OCI-LY3 (cell line): ENCODE data around the gene AUTS2.

Experiments used
- H2AFZ ChIP-seq: fragments of 200-600, 300-600 bp; shearing (Covaris generic); 2 replicates; pipeline ENCODE4 v1.6.0; 2014; ENCODE audit warnings: antibody characterized with exemption, low read depth, low read length
- H3K27ac ChIP-seq: fragments of 200-600, 300-600 bp; sonication (generic); 2 replicates; pipeline ENCODE4 v1.5.1; 2014; ENCODE audit warnings: mild to moderate bottlenecking, low read length, moderate library complexity, mixed read lengths
- H3K27me3 ChIP-seq: fragments of 200-600, 300-600 bp; sonication (generic); 2 replicates; pipeline ENCODE4 v1.6.1; 2014; ENCODE audit warnings: low read depth, low read length, mixed read lengths
- H3K36me3 ChIP-seq: fragments of 200-600, 300-600 bp; sonication (generic); replicated peaks from 2 replicates; pipeline ENCODE3; 2014; ENCODE audit warnings: low read depth, low read length, mixed read lengths
- H3K4me1 ChIP-seq: fragments of 300-600, 200-600 bp; sonication (generic); 2 replicates; pipeline ENCODE4 v1.6.1; 2014; ENCODE audit warnings: low read length, mixed read lengths
- H3K4me2 ChIP-seq: fragments of 200-600, 300-600 bp; sonication (generic); 2 replicates; pipeline ENCODE4 v1.6.1; 2014; ENCODE audit warnings: low read length, mixed read lengths
- H3K4me3 ChIP-seq: fragments of 300-600, 200-600 bp; sonication (generic); 2 replicates; pipeline ENCODE4 v1.5.1; 2014; ENCODE audit warnings: antibody characterized with exemption, mild to moderate bottlenecking, low read length, moderate library complexity
- H3K79me2 ChIP-seq: fragments of 300-600, 200-600 bp; shearing (Covaris generic); 2 replicates; pipeline ENCODE4 v1.6.1; 2014; ENCODE audit warnings: mild to moderate bottlenecking, low read length, mixed read lengths
- H3K9ac ChIP-seq: fragments of 300-600, 200-600 bp; shearing (Covaris generic); 2 replicates; pipeline ENCODE4 v1.6.0; 2014; ENCODE audit warnings: mild to moderate bottlenecking, low read length, moderate library complexity
- H3K9me3 ChIP-seq: fragments of 200-600, 300-600 bp; shearing (Covaris generic); 2 replicates; pipeline ENCODE4 v1.6.1; 2014; ENCODE audit warnings: low read length, mixed read lengths; ENCODE audit not compliant: insufficient read depth
- H4K20me1 ChIP-seq: fragments of 200-600, 300-600 bp; sonication (generic); 2 replicates; pipeline ENCODE4 v1.6.1; 2016; ENCODE audit warnings: low read length, mixed read lengths; ENCODE audit not compliant: insufficient read depth
- EZH2phosphoT487 ChIP-seq: fragments of 200-600 bp; shearing (Covaris generic); IDR thresholded peaks from 2 replicates; pipeline ENCODE4 v1.6.1; 2018; ENCODE audit warnings: antibody characterized with exemption, mixed run types, low read depth
- TF ChIP-seq, protein P1 (sequence below): fragments of 200-600, 300-600 bp; sonication (generic); IDR thresholded peaks from 2 replicates; pipeline ENCODE4 v1.5.1; 2014; ENCODE audit warnings: antibody characterized with exemption, low read length, low read depth

AUTS2 gene

GRCh38 chr7:70573696-70574095 lies 975.4 kb downstream of the AUTS2 start:
- Histone ChIP-seq H3K79me2 (no peaks in the 10 kb centered on the region), H3K4me1 (no peaks in the 10 kb centered on the region), H3K4me2 (no peak overlapping the region), H3K9ac (no peak overlapping the region), H3K9me3 (no peaks in the 10 kb centered on the region), H3K27me3 (no peaks in the 10 kb centered on the region), H3K36me3 (no peaks in the 10 kb centered on the region), H3K27ac (no peak overlapping the region), H4K20me1 (no peaks in the 10 kb centered on the region), H2AFZ (no peak overlapping the region), H3K4me3 (no peak overlapping the region)
- TF ChIP-seq EZH2phosphoT487: no peak
- TF ChIP-seq, protein P1, sequence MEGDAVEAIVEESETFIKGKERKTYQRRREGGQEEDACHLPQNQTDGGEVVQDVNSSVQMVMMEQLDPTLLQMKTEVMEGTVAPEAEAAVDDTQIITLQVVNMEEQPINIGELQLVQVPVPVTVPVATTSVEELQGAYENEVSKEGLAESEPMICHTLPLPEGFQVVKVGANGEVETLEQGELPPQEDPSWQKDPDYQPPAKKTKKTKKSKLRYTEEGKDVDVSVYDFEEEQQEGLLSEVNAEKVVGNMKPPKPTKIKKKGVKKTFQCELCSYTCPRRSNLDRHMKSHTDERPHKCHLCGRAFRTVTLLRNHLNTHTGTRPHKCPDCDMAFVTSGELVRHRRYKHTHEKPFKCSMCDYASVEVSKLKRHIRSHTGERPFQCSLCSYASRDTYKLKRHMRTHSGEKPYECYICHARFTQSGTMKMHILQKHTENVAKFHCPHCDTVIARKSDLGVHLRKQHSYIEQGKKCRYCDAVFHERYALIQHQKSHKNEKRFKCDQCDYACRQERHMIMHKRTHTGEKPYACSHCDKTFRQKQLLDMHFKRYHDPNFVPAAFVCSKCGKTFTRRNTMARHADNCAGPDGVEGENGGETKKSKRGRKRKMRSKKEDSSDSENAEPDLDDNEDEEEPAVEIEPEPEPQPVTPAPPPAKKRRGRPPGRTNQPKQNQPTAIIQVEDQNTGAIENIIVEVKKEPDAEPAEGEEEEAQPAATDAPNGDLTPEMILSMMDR: no peak

GRCh38 chr7:70574314-70574834 lies 976.1 kb downstream of the AUTS2 start:
- H3K9ac ChIP-seq: no peak overlapping the region
- H4K20me1 ChIP-seq: no peaks in the 10 kb centered on the region
- no peaks in the 10 kb centered on the region for H3K4me1 ChIP-seq
- H2AFZ ChIP-seq: no peak overlapping the region
- H3K36me3 ChIP-seq: no peaks in the 10 kb centered on the region
- H3K79me2 ChIP-seq: no peaks in the 10 kb centered on the region
- no peak overlapping the region for H3K4me2 ChIP-seq
- TF ChIP-seq EZH2phosphoT487: no peak
- TF ChIP-seq, protein P1: no peak
- H3K27me3 ChIP-seq: no peaks in the 10 kb centered on the region
- H3K4me3 ChIP-seq: no peak overlapping the region
- no peaks in the 10 kb centered on the region for H3K9me3 ChIP-seq
- no peak overlapping the region for H3K27ac ChIP-seq

DNA sequence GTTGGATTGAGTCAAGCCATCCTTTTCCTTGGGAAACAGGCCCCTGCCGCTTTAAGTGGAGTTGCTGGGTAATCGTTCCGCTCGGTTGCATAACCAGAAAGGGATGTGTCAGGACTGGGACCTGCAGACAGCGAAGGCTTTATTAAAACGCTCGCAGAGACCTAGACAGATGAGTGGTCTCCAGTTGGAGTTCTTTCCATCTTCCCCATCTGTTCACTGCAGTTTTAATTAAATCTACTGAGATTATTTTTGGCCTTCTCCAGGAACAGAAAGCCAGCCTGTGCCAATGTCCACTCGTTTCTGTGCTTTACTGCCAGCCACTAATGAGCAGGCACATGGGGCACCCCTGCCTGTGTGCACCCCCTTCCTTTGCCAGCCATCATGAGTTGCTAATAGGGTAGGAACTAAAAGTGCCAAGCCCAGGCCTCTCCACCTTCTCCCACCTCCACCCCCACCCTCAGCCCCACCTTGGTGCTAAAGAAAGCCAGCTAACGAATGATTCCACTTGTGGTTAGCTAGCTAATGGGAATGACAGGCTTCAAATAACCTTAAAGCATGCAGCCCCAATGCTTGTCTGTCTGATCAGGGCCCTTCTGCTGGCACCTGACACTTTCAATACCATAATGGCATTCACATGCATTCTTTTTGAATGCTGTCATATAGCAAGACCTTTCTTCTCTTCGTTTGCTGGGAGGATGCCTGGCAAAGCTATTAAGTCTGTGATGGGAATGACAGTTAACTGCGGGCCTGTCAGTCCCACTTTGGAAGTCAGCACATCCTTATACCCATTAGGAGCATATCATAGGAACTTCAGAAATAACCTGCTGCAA lies 976.9 kb downstream of the AUTS2 start:
- Histone ChIP-seq H3K27ac (no peak overlapping the region), H3K27me3 (no peaks in the 10 kb centered on the region), H3K36me3 (no peaks in the 10 kb centered on the region), H3K4me3 (no peak overlapping the region), H4K20me1 (no peaks in the 10 kb centered on the region), H3K79me2 (no peaks in the 10 kb centered on the region), H2AFZ (no peak overlapping the region), H3K9me3 (no peaks in the 10 kb centered on the region), H3K4me2 (no peak overlapping the region), H3K4me1 (no peaks in the 10 kb centered on the region), H3K9ac (no peak overlapping the region)
- TF ChIP-seq, protein P1: no peak
- TF ChIP-seq EZH2phosphoT487: no peak

- no peaks in the 10 kb centered on the region for H4K20me1 ChIP-seq
- no peaks in the 10 kb centered on the region for H3K4me1 ChIP-seq
- H3K27ac ChIP-seq: no peak overlapping the region
- H3K9me3 ChIP-seq: no peaks in the 10 kb centered on the region
- H3K4me2 ChIP-seq: no peak overlapping the region
- H3K36me3 ChIP-seq: no peaks in the 10 kb centered on the region
- TF ChIP-seq EZH2phosphoT487: no peak
- TF ChIP-seq, protein P1: no peak
- no peak overlapping the region for H3K9ac ChIP-seq
- H3K4me3 ChIP-seq: no peak overlapping the region
- H2AFZ ChIP-seq: no peak overlapping the region
- no peaks in the 10 kb centered on the region for H3K27me3 ChIP-seq
- H3K79me2 ChIP-seq: no peaks in the 10 kb centered on the region
Measured at GRCh38 chr7:70577078-70577477, 978.8 kb downstream of the AUTS2 start.
